GM19395 (cell line): ENCODE data around the gene GDPD3.

Source experiments
- ATAC-seq: cut with Tn5 transposase; IDR thresholded peaks from one replicate; pipeline ENCODE4 v1.9.1; 2021; ENCODE audit warnings: mild to moderate bottlenecking, moderate library complexity; ENCODE audit not compliant: unreplicated experiment

Gene GDPD3

GRCh38 chr16:30096105-30096861, 17.1 kb downstream of the GDPD3 start, which contains the start of gene YPEL3:
Gene YPEL3, minus strand, starts transcription at chr16:30096213. Its CDS starts 731 bp downstream, at chr16:30095482.
- ATAC-seq, result peak; percentile 40

DNA sequence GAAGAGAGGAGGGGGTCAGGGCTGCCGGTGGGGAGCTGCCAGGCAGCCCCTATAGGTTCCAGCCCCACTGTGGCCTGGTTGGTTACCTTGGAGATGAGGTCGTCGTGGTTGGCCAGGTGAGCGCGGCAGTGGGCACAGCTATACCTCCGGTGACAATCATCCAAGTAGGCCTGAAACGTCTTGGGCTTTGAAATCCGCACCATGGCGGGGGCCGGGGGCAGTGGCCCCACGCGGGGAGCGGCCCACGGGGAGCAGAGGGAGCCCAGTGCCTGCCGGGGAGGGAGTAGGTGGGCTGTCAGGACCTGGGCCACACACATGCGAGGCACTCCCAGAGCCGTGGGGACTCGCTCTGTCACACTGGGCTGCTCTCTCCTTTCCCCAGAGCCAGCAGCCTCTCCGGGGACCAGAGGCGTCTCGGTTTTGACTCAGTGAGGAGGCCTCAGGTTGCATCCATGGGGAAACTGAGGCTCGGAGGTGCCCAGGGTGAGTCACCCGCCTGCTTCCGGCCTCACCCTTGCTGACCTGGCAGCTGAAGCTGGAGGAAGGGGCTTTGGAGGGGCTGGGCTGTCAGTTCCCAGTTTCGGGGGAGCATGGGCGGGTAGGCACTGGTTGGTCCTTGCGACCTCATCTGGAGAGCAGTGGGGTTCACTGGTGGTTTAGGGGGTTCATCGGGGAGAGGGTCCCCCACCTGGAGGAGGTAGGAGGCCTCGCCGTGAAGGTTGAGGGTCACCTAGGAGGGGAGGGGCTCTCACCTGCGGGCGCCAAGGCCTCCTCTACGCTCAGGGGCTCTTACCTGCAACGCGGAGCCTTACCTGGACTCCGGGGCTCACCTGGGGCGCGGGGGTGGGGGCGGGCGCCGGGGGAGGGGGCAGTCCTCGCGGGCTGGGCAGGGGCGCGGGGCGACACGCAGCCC, 17.9 kb downstream of the GDPD3 start:
- ATAC-seq, result no peak

DNA sequence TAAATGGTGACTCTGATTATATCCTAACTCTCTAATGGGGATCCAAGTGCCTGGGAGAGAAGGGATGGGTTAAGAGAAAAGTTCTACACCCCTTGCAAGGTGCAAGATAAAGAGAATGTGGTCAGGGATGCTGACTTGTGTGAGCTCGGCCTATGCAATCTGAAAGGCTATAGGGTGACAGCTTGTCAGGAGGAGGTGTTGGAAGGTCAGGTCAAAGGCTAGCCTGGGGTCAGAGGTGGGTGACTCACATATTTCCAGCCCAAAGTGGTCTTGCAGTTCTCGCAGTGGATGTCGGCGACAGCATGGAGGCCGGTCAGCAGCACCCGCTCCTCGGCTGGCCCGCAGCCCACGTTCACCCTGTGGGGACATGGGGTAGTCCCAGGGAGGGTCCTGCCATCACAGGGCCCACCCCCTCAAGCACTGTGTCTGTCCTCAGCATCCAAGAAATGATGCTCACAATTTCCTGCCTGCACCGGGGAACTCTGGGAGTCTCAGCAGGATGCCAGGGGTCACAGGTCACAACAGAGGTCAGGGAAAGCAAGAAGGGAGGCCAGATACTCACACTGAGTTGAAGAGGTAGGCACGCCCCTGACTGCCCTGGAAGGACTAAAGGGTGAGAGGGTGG, 18.7 kb downstream of the GDPD3 start:
- no peak for ATAC-seq

GRCh38 chr16:30092373-30093010, 20.8 kb downstream of the GDPD3 start:
- peak; percentile 50 for ATAC-seq

DNA sequence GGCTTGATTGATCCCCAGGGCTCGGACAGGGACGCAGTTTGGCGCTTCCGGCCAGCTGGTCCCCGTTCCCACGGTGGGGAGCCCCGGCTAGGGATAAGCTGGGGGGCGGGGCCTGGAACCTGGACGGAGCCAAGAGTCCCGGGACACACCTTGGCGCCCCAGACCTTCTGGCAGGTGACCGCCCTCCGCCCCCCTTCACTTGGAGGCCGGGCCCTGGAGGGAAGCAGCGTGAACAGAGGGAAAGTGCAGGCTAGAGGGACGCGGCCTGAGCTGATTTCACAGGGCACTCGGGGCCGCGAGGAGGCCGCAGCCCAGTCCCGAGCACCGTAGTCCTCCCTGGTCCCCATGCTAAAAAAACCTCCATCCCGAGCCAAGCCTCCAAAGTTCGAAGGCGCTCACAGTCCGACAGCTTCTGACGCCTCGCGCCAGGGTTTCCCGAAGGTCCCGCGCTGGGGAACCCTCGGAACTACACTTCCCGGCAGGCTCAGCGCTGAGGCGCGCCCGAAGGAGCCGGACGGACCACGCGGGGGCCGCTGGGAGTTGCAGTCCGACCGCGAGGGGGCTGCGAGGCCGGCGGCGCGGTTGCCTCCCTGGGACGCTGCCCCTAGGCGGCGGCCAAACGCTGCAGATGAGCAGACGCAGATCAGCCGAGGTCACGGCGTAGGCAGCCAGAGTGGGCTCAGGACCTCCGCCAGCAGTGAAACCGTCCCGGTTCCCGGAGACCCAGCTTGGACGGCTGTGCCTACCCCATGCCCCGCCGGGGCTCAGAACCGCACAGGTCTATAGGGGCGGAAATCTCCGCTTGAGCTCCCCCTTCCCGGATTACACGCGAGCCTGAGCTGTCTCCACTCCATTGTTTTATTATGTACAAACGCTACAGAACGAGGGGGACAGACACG, 21.6 kb downstream of the GDPD3 start, which contains the start of gene TBX6:
Gene TBX6 (minus strand): TSS at position 451 of the 899 bp plus-strand sequence. CDS start 731 bp downstream, outside the sequence.
- peak; percentile 62 for ATAC-seq

DNA sequence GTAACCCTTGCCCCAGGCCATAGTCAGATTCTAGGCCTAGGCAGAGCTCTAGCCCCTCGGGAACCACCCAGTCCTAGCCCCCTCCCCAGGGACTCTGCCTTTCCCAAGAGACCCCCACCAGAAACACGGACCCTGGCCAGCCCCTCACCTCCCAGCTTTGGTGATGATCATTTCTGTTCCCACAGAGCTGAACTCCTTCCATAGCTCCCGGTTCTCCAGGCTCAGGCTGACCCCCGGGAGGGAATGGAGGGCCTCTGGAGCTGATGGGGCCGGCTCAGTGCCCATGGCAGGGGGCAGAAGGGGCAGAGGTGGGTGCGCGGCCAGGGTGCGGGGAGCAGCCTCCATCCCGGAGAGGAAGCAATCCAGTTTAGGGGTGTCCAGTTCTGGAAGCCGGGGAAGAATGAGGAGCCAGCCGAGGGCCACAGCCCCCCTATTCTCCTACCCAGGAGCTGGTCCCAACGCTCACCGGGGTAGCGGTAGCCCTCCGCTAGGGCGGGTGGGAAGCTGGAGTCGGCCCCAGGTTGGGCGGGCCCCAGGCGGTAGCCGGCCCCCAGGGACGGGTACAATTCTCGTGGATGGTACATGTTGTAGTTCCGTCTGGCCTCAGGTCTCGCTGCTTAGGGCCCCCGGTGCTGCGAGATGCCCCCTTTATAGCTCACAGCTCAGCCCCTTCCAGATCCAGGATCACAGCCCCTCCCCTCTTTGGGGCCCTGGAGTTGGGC, 22.6 kb downstream of the GDPD3 start:
- no peak for ATAC-seq

DNA sequence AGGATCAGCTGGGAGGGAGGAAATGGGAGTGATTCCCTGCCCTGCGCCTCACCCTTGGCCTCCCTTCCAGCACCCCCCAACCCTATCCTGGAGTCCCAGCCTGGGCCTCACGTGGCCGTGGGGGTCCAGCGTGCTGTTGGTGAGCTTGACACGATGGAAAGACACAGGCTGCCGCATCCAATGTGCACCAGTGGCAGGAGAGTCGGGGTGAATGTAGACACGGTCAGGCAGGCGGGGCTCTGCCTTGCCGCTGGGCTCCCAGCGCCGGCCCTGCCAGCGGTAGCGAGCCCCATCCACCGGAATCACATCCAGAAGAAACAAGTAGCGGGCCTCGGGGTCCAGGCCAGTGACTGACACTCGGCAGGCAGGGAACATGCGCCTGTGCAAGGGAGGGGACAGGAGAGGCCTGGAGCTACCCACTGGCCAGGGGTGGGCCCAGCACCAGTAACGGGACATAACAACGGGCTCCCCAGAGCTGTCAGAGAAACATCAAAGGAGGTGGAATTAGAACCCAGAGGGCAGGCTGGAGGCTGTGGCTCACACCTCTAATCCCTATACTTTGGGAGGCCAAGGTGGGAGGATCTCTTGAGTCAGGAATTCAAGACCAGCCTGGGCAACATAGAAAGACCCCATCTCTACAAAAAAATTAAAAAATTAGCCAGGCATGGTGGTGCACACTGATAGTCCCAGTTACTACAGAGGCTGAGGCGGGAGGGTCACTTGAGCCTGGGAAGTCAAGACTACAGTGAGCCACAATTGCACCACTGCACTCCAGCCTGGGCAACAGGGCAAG, 24.3 kb downstream of the GDPD3 start:
- no peak for ATAC-seq

GRCh38 chr16:30088237-30088831, 25.0 kb downstream of the GDPD3 start:
- ATAC-seq, result no peak

DNA sequence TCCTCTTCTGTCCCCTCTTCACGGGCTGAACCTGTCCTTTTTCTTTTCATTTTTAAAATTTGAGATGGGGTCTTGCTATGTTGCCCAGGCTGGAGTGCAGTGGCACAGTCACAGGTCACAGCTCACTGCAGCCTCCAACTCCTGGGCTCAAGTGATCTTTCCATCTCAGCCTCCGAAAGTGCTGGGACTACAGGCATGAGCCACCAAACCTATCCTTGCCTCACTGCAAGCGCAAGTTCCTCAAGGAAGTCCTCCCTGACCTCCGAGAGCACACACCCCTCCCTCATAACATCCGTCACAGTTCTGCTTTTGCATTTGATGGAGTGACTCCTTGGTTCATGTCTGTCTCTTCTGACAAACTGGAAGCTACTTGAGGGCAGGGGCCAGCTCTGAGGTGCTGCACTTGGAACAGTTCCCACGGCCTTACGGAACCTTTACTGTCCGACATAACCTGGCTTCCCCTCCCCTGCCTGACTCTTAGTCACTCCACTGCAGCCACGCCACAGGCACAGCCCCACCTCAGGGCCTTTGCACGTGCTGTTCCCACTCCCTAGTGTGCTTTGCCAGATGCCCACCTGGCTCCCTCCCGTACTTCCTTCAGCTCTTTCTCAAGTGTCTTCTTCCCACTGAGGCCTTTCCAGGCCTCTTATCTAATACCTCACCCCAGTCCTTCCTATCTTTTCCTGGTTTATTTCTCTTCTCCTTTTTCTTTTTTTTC, 26.0 kb downstream of the GDPD3 start:
- ATAC-seq, result no peak

- no peak for ATAC-seq
These were observed 26.8 kb downstream of the GDPD3 start for GRCh38 chr16:30086291-30087140.

DNA sequence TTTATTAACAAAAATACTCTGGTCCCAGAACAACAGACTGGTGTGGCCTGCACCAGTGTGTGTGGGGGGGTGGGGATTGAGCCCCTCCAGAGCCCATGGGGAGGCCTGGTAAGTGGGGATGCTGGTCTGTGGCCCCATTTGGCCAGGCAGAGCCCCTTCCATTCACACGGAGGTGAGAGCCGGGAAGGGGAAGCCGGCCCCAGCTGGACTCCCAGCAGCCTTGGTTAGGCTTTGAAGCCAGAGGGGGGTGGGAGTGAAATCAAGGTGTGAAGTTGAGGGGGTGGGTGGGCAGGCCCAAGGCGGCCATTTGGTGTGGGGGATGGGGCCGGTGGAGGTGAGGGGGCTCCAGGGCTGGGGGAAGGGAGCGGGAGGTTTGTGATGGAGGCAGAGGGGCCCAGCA, 27.5 kb downstream of the GDPD3 start:
- ATAC-seq, result no peak

- ATAC-seq, result no peak
These were observed 28.1 kb downstream of the GDPD3 start for GRCh38 chr16:30085247-30085646.

DNA sequence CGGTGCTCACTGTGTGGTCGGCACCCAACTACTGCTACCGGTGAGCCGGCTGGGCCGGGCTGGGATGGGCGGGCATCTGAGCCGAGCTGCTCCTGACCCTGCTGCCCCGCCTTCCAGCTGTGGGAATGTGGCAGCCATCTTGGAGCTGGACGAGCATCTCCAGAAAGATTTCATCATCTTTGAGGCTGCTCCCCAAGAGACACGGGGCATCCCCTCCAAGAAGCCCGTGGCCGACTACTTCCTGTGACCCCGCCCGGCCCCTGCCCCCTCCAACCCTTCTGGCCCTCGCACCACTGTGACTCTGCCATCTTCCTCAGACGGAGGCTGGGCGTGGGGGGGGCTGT, 28.5 kb downstream of the GDPD3 start:
- ATAC-seq, result no peak

DNA sequence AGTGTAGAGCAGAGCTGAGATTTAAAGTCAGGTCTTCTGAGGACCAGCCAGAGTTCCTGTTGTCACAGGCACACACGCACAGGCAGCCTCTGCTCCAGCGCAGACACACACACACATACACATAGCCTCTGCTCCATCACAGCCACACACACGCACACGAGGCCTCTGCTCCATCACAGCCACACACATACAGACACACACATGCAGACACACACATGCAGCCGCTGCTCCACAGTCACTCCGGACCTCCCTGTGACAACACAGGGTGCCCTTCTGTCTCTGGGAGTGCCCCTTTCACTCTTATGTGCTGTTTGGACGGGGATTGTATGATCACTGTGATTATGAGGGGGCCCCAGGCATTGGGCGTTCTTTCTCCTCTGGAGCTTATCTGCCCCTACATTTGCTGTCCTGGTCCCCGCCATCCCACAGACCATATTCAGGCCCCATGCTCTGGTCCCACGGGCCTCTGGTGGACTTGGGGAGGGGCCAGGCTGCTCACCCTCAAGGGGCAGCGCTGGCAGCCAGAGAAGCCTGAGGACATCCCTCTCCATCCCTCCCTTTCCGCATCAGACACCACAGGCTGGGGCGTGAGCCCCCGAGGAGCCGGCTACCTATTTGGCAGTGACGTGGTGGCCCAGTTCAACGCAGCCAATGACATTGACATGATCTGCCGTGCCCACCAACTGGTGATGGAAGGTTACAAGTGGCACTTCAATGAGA, 29.1 kb downstream of the GDPD3 start:
- ATAC-seq, result no peak

GRCh38 chr16:30083216-30084055, 29.9 kb downstream of the GDPD3 start:
- ATAC-seq, result no peak
